SK-N-SH (cell line): ENCODE data around the gene CTCFL. TPM values are rescaled to one million over a fixed set of nuclear protein-coding genes. Genes with fewer than 3 reads are reported as not detected.

ENCODE experiments used
- CTCF ChIA-PET: fragments of 300-600, 350-600 bp; formaldehyde crosslinking; extraction: SDS; loops from one replicate; lab custom pipeline; 2021; lab: Yijun Ruan, JAX
- POLR2A ChIA-PET: fragments of 350-600 bp; sonication (Branson Sonifier 250); formaldehyde crosslinking; extraction: SDS; loops from one replicate; lab custom pipeline; 2020; ENCODE audit warnings: antibody characterized with exemption, inconsistent platforms; lab: Yijun Ruan, JAX
- DNase-seq: peaks from one replicate; pipeline ENCODE4 v3.0.0; 2012
- H2AFZ ChIP-seq: fragments of 200-600 bp; sonication (generic); 2 replicates; pipeline ENCODE4 v1.8.1; 2016; ENCODE audit warnings: antibody characterized with exemption, mild to moderate bottlenecking, low read depth
- H3F3A ChIP-seq: fragments of 200-600 bp; sonication (generic); replicated peaks from 2 replicates; pipeline ENCODE3; 2016; ENCODE audit warnings: antibody characterized with exemption, mild to moderate bottlenecking; ENCODE audit not compliant: insufficient read depth
- H3K27ac ChIP-seq, 2 experiments: fragments of 200-500 bp in 1 of 2; fragments of 200-600 bp in 1 of 2; sonication (Bioruptor generic) in 1 of 2; sonication (generic), shearing (Covaris generic) in 1 of 2; 2 replicates each; pipeline versions ENCODE4 v1.5.1 to v1.6.1; 2014 to 2016; ENCODE audit warnings: low read depth in 2 of 2, inconsistent platforms in 1 of 2, low read length in 1 of 2, mild to moderate bottlenecking in 1 of 2, mixed read lengths in 1 of 2
- H3K27me3 ChIP-seq: fragments of 200-600 bp; sonication (generic), shearing (Covaris generic); 2 replicates; pipeline ENCODE4 v1.6.1; 2016; ENCODE audit warnings: mixed run types; ENCODE audit not compliant: insufficient read depth
- H3K36me3 ChIP-seq, 2 experiments: fragments of 200-500 bp in 1 of 2; fragments of 200-600 bp in 1 of 2; sonication (Bioruptor generic) in 1 of 2; sonication (generic) in 1 of 2; replicated peaks in 1 of 2; 2 replicates each; pipeline versions ENCODE3 to v1.5.1; 2014 to 2016; ENCODE audit warnings: low read length in 1 of 2, mild to moderate bottlenecking in 1 of 2; ENCODE audit not compliant: insufficient read depth in 2 of 2, control insufficient read depth in 1 of 2
- H3K4me1 ChIP-seq, 2 experiments: fragments of 200-500 bp in 1 of 2; fragments of 200-600 bp in 1 of 2; sonication (Bioruptor generic) in 1 of 2; sonication (generic), shearing (Covaris generic) in 1 of 2; 2 replicates each; pipeline versions ENCODE4 v1.5.1 to v1.6.1; 2014 to 2016; ENCODE audit warnings: low read depth in 1 of 2, low read length in 1 of 2, mixed run types in 1 of 2; ENCODE audit not compliant: insufficient read depth in 2 of 2, control insufficient read depth in 1 of 2
- H3K4me2 ChIP-seq: fragments of 200-600 bp; sonication (generic), shearing (Covaris generic); 2 replicates; pipeline ENCODE4 v1.6.1; 2017; ENCODE audit warnings: mixed run types
- H3K4me3 ChIP-seq, 2 experiments: fragments of 200-500 bp in 1 of 2; fragments of 200-600 bp in 1 of 2; sonication (Bioruptor generic) in 1 of 2; sonication (generic), shearing (Covaris generic) in 1 of 2; 2 replicates each; pipeline versions ENCODE4 v1.5.1 to v1.8.1; 2014 to 2016; ENCODE audit warnings: low read depth in 2 of 2, inconsistent platforms in 1 of 2, low read length in 1 of 2, mild to moderate bottlenecking in 1 of 2, mixed read lengths in 1 of 2, moderate library complexity in 1 of 2
- H3K79me2 ChIP-seq: fragments of 200-600 bp; sonication (generic); 2 replicates; pipeline ENCODE4 v1.8.1; 2017; ENCODE audit warnings: mild to moderate bottlenecking; ENCODE audit not compliant: insufficient read depth
- H3K9ac ChIP-seq: fragments of 200-600 bp; sonication (generic); 2 replicates; pipeline ENCODE4 v1.6.1; 2017; ENCODE audit warnings: mixed run types
- H3K9me2 ChIP-seq: fragments of 200-600 bp; sonication (generic); 2 replicates; pipeline ENCODE4 v1.6.1; 2017; ENCODE audit warnings: mixed run types
- H3K9me3 ChIP-seq: fragments of 200-600 bp; sonication (generic); 2 replicates; pipeline ENCODE4 v1.6.1; 2017; ENCODE audit warnings: mixed run types, mild to moderate bottlenecking, moderate library complexity
- H4K20me1 ChIP-seq: fragments of 200-600 bp; sonication (generic); 2 replicates; pipeline ENCODE4 v1.6.1; 2017; ENCODE audit warnings: mild to moderate bottlenecking, mixed run types; ENCODE audit not compliant: insufficient read depth
- CHD2 ChIP-seq: fragments of 150-350 bp; IDR thresholded peaks from 2 replicates; pipeline ENCODE4 v1.6.1; 2018; ENCODE audit warnings: low read length; ENCODE audit not compliant: partially characterized antibody
- EP300 ChIP-seq, 2 experiments: IDR thresholded peaks; 2 replicates each; pipeline versions ENCODE4 v1.4.0 to v1.6.1; 2012; ENCODE audit warnings: borderline replicate concordance in 1 of 2, low read depth in 1 of 2, low read length in 1 of 2
- EZH2phosphoT487 ChIP-seq: fragments of 200-600 bp; sonication (generic); IDR thresholded peaks from 2 replicates; pipeline ENCODE4 v1.6.1; 2017; ENCODE audit warnings: low read depth, mixed run types, mild to moderate bottlenecking, antibody characterized with exemption, moderate library complexity, borderline replicate concordance
- FOSL2 ChIP-seq: IDR thresholded peaks from 2 replicates; pipeline ENCODE4 v1.4.0; 2012; ENCODE audit warnings: low read depth, mild to moderate bottlenecking, moderate library complexity, borderline replicate concordance
- MAX ChIP-seq: IDR thresholded peaks from 2 replicates; pipeline ENCODE4 v1.4.0; 2012; ENCODE audit warnings: low read depth
- NFIC ChIP-seq: IDR thresholded peaks from 2 replicates; pipeline ENCODE4 v1.4.0; 2012; ENCODE audit warnings: borderline replicate concordance
- NRF1 ChIP-seq: IDR thresholded peaks from 2 replicates; pipeline ENCODE4 v1.6.1; 2012; ENCODE audit warnings: low read depth, mild to moderate bottlenecking, low read length
- PBX3 ChIP-seq: IDR thresholded peaks from 2 replicates; pipeline ENCODE4; 2012
- POLR2AphosphoS5 ChIP-seq: IDR thresholded peaks from 2 replicates; pipeline ENCODE4 v1.6.1; 2012; ENCODE audit warnings: low read depth, low read length
- RAD21 ChIP-seq: IDR thresholded peaks from 2 replicates; pipeline ENCODE4 v1.6.1; 2012; ENCODE audit warnings: mild to moderate bottlenecking, low read length
- SIN3A ChIP-seq: IDR thresholded peaks from 2 replicates; pipeline ENCODE4 v1.6.1; 2012; ENCODE audit warnings: low read depth, mild to moderate bottlenecking, low read length, moderate library complexity, borderline replicate concordance
- SMC3 ChIP-seq: IDR thresholded peaks from 2 replicates; pipeline ENCODE4 v1.6.1; 2012; ENCODE audit warnings: low read depth, low read length, improper control_type of control experiment
- TAF1 ChIP-seq: IDR thresholded peaks from 2 replicates; pipeline ENCODE4 v1.6.1; 2012; ENCODE audit warnings: low read depth, mild to moderate bottlenecking, low read length, moderate library complexity, borderline replicate concordance
- TCF12 ChIP-seq: IDR thresholded peaks from 2 replicates; pipeline ENCODE4 v1.4.0; 2012
- USF2 ChIP-seq: fragments of 150-350 bp; IDR thresholded peaks from 2 replicates; pipeline ENCODE4 v1.6.1; 2017; ENCODE audit warnings: antibody characterized with exemption, low read length, low read depth, borderline replicate concordance
- YY1 ChIP-seq: IDR thresholded peaks from 2 replicates; pipeline ENCODE4 v1.4.0; 2012; ENCODE audit warnings: low read depth, mild to moderate bottlenecking
- WGBS: methylation state at CpG from one replicate; pipeline ENCODE4 v1.1.6; 2017; ENCODE audit warnings: low lambda C conversion rate; 5-methylcytosine and 5-hydroxymethylcytosine counted together
- polyA plus RNA-seq, 3 experiments: library from polyadenylated mRNA; depleted of rRNA; stranded (reverse); fragments of >200 nt; gene quantifications; 2 replicates each; pipeline ENCODE4 v1.2.3, GENCODE V29; 2012
- TF ChIP-seq, protein P1 (sequence below): IDR thresholded peaks from 2 replicates; pipeline ENCODE4 v1.6.1; 2012; ENCODE audit warnings: mild to moderate bottlenecking, low read depth, low read length, moderate library complexity
- TF ChIP-seq, protein P2 (sequence below): IDR thresholded peaks from 2 replicates; pipeline ENCODE4 v1.4.0; 2012; ENCODE audit warnings: low read depth, borderline replicate concordance

CTCFL gene
- polyA plus RNA-seq, 1 of the 3 experiments (the other 2 are of a cell fraction), result not detected

GRCh38 chr20:57544838-57545564 lies 20.1 kb upstream of the CTCFL start:
- Histone ChIP-seq H3K9ac (no peak overlapping the region), H3K27ac (no peak overlapping the region), H3K4me2 (no peak overlapping the region), H3K36me3 (no peaks in the 10 kb centered on the region), H3K79me2 (no peaks in the 10 kb centered on the region), H3K9me3 (no peaks in the 10 kb centered on the region), H3K9me2 (no peaks in the 10 kb centered on the region), H2AFZ (no peak overlapping the region), H4K20me1 (no peaks in the 10 kb centered on the region), H3K4me1 (peaks cover 0 to 9% of the 10 kb centered on the region in 2 experiments; a peak in 1 of 4 replicates), H3K27me3 (peaks cover 39% of the 10 kb centered on the region), H3K4me3 (no peak overlapping the region), H3F3A (no peaks in the 10 kb centered on the region)
- ChIA-PET CTCF (interaction anchor here (1.3 kb wide), 1 partner anchor 51 kb away, joined by 3 read pairs; no protein-coding TSS in a partner anchor), POLR2A (no interaction called here)
- TF ChIP-seq NRF1 (no peak), SIN3A (no peak), SMC3 (no peak), TCF12 (no peak), PBX3 (no peak), YY1 (no peak), USF2 (no peak), EZH2phosphoT487 (no peak), RAD21 (no peak), EP300 (IDR thresholded peaks at IDR 0.05; ENCODE audit: borderline replicate concordance in 1 of 2, low read depth in 1 of 2, low read length in 1 of 2) (no peak), TAF1 (no peak), POLR2AphosphoS5 (no peak), CHD2 (no peak), NFIC (no peak), MAX (no peak), FOSL2 (no peak)
- TF ChIP-seq, protein P1, sequence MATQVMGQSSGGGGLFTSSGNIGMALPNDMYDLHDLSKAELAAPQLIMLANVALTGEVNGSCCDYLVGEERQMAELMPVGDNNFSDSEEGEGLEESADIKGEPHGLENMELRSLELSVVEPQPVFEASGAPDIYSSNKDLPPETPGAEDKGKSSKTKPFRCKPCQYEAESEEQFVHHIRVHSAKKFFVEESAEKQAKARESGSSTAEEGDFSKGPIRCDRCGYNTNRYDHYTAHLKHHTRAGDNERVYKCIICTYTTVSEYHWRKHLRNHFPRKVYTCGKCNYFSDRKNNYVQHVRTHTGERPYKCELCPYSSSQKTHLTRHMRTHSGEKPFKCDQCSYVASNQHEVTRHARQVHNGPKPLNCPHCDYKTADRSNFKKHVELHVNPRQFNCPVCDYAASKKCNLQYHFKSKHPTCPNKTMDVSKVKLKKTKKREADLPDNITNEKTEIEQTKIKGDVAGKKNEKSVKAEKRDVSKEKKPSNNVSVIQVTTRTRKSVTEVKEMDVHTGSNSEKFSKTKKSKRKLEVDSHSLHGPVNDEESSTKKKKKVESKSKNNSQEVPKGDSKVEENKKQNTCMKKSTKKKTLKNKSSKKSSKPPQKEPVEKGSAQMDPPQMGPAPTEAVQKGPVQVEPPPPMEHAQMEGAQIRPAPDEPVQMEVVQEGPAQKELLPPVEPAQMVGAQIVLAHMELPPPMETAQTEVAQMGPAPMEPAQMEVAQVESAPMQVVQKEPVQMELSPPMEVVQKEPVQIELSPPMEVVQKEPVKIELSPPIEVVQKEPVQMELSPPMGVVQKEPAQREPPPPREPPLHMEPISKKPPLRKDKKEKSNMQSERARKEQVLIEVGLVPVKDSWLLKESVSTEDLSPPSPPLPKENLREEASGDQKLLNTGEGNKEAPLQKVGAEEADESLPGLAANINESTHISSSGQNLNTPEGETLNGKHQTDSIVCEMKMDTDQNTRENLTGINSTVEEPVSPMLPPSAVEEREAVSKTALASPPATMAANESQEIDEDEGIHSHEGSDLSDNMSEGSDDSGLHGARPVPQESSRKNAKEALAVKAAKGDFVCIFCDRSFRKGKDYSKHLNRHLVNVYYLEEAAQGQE, result no peak
- TF ChIP-seq, protein P2, sequence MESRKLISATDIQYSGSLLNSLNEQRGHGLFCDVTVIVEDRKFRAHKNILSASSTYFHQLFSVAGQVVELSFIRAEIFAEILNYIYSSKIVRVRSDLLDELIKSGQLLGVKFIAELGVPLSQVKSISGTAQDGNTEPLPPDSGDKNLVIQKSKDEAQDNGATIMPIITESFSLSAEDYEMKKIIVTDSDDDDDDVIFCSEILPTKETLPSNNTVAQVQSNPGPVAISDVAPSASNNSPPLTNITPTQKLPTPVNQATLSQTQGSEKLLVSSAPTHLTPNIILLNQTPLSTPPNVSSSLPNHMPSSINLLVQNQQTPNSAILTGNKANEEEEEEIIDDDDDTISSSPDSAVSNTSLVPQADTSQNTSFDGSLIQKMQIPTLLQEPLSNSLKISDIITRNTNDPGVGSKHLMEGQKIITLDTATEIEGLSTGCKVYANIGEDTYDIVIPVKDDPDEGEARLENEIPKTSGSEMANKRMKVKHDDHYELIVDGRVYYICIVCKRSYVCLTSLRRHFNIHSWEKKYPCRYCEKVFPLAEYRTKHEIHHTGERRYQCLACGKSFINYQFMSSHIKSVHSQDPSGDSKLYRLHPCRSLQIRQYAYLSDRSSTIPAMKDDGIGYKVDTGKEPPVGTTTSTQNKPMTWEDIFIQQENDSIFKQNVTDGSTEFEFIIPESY, result no peak
- no peak for DNase-seq
- 34% methylated on average over 12 of the region's 12 CpGs for WGBS
